ENCODE data around the gene DCTN3. TPM values are rescaled to one million over a fixed set of nuclear protein-coding genes. Genes with fewer than 3 reads are reported as not detected.

The DCTN3 gene
- total RNA-seq, 2 experiments from 2014 or later: 66.7 to 71.8 TPM

- ChIA-PET CTCF (interaction anchor here (1.1 to 10.9 kb wide), 14 partner anchors 8 to 85 kb away, joined by 3 to 89 read pairs (median 6); partner anchors contain the start of genes DCTN3, GALT and RPP25L), POLR2A (interaction anchor here (1.5 kb wide), 1 partner anchor 21 kb away, joined by 4 read pairs; the partner anchor contains the start of gene RPP25L)
Observed at GRCh38 chr9:34633166-34633565, 12.9 kb upstream of the DCTN3 start.

GRCh38 chr9:34630402-34631154 is 10.3 kb upstream of the DCTN3 start:
- ChIA-PET CTCF (interaction anchor here (1.2 to 10.9 kb wide), 3 partner anchors 16 to 17 kb away, joined by 3 to 89 read pairs (median 4); partner anchors contain the start of genes GALT and RPP25L), POLR2A (no interaction called here)

- POLR2A ChIA-PET: interaction anchor here (1.2 kb wide), 1 partner anchor 10 kb away, joined by 5 read pairs; the partner anchor contains the start of gene DCTN3
- CTCF ChIA-PET: interaction anchor here (0.9 to 10.9 kb wide), 5 partner anchors 9 to 18 kb away, joined by 3 to 89 read pairs (median 4); partner anchors contain the start of genes DCTN3, GALT and RPP25L
Observed at GRCh38 chr9:34629491-34629808, 9.2 kb upstream of the DCTN3 start.

- CTCF ChIA-PET: interaction anchor here (0.9 to 10.9 kb wide), 5 partner anchors 9 to 19 kb away, joined by 3 to 89 read pairs (median 4); partner anchors contain the start of genes DCTN3, GALT and RPP25L
Observed at GRCh38 chr9:34628656-34629490, 8.6 kb upstream of the DCTN3 start, which contains the start of gene ARID3C. ARID3C (minus strand) TSS chr9:34629066; CDS start chr9:34628014, 1,052 bp downstream.

GRCh38 chr9:34627716-34628655 is 7.7 kb upstream of the DCTN3 start:
- ChIA-PET POLR2A (interaction anchor here (1.2 kb wide), 1 partner anchor 8 kb away, joined by 5 read pairs; the partner anchor contains the start of gene DCTN3), CTCF (interaction anchor here (10.9 kb wide), 1 partner anchor 15 kb away, joined by 89 read pairs; the partner anchor contains the start of gene RPP25L)

More at GRCh38 chr9:34628656-34629490, 8.6 kb upstream of the DCTN3 start, which contains the start of gene ARID3C:
- POLR2A ChIA-PET: interaction anchor here (1.2 kb wide), 1 partner anchor 9 kb away, joined by 5 read pairs; the partner anchor contains the start of gene DCTN3

- ChIA-PET CTCF (interaction anchor here (1.1 to 1.7 kb wide), 4 partner anchors 8 to 33 kb away, joined by 4 to 9 read pairs (median 5); no protein-coding TSS in a partner anchor), POLR2A (interaction anchor here (1.1 kb wide), 1 partner anchor 12 kb away, joined by 3 read pairs; no protein-coding TSS in a partner anchor)
Observed at GRCh38 chr9:34625186-34625486, 4.8 kb upstream of the DCTN3 start.

- ChIA-PET POLR2A (interaction anchor here (1.1 kb wide), 1 partner anchor 12 kb away, joined by 3 read pairs; no protein-coding TSS in a partner anchor), CTCF (interaction anchor here (1.1 to 2.0 kb wide), 4 partner anchors 9 to 21 kb away, joined by 4 to 13 read pairs (median 8); no protein-coding TSS in a partner anchor)
Observed at GRCh38 chr9:34624475-34625185, 4.3 kb upstream of the DCTN3 start.

GRCh38 chr9:34623374-34624235 is 3.3 kb upstream of the DCTN3 start:
- POLR2A ChIA-PET: no interaction called here
- CTCF ChIA-PET: interaction anchor here (0.7 to 2.0 kb wide), 3 partner anchors 11 to 377 kb away, joined by 3 to 13 read pairs (median 4); no protein-coding TSS in a partner anchor

- ChIA-PET CTCF (interaction anchor here (0.7 to 6.2 kb wide), 2 partner anchors 18 to 87 kb away, joined by 3 to 89 read pairs; partner anchors contain the start of genes ARID3C and SIGMAR1), POLR2A (interaction anchor here (0.5 to 0.6 kb wide), 2 partner anchors 146 to 1537 kb away, joined by 5 to 8 read pairs; no protein-coding TSS in a partner anchor)
Observed at GRCh38 chr9:34615132-34615531, 5.2 kb downstream of the DCTN3 start.

- ChIA-PET POLR2A (interaction anchor here (0.6 to 1.3 kb wide), 3 partner anchors 8 to 34 kb away, joined by 4 to 5 read pairs (median 4); partner anchors contain the start of genes DCTN3 and GALT), CTCF (interaction anchor here (0.9 to 6.2 kb wide), 3 partner anchors 8 to 33 kb away, joined by 3 to 89 read pairs (median 5); partner anchors contain the start of genes ARID3C, DCTN3, GALT and SIGMAR1)
Observed at GRCh38 chr9:34612788-34613390, 7.4 kb downstream of the DCTN3 start.

- CTCF ChIA-PET: interaction anchor here (0.9 to 6.2 kb wide), 3 partner anchors 8 to 34 kb away, joined by 3 to 89 read pairs (median 5); partner anchors contain the start of genes ARID3C, DCTN3, GALT and SIGMAR1
- POLR2A ChIA-PET: interaction anchor here (0.6 to 1.3 kb wide), 3 partner anchors 8 to 34 kb away, joined by 4 to 5 read pairs (median 4); partner anchors contain the start of genes DCTN3 and GALT
Observed at GRCh38 chr9:34611811-34612787, 8.2 kb downstream of the DCTN3 start, which contains the start of gene RPP25L. RPP25L (minus strand) TSS chr9:34612097; CDS start chr9:34611296, 801 bp downstream.

- ChIA-PET POLR2A (interaction anchor here (0.6 to 1.3 kb wide), 3 partner anchors 23 to 492 kb away, joined by 3 to 9 read pairs (median 4); partner anchors contain the start of gene SIGMAR1), CTCF (interaction anchor here (1.6 to 6.2 kb wide), 2 partner anchors 22 to 34 kb away, joined by 5 to 89 read pairs; partner anchors contain the start of genes ARID3C, GALT and SIGMAR1)
Observed at GRCh38 chr9:34611251-34611810, 9.0 kb downstream of the DCTN3 start.

GRCh38 chr9:34610434-34611206 is 9.7 kb downstream of the DCTN3 start:
- CTCF ChIA-PET: interaction anchor here (6.2 kb wide), 1 partner anchor 23 kb away, joined by 89 read pairs; the partner anchor contains the start of genes ARID3C and SIGMAR1
- POLR2A ChIA-PET: interaction anchor here (0.6 to 0.9 kb wide), 2 partner anchors 27 to 491 kb away, joined by 3 to 9 read pairs; partner anchors contain the start of gene SIGMAR1
